ENCODE results near the gene MTA3. TPM values are rescaled to one million over a fixed set of nuclear protein-coding genes. Genes with fewer than 3 reads are reported as not detected.

Gene MTA3
- total and polyA plus RNA-seq, 2 donors (not counting 1 experiment from before 2014, with no cell fraction given), result 31.0 to 47.7 TPM

DNA sequence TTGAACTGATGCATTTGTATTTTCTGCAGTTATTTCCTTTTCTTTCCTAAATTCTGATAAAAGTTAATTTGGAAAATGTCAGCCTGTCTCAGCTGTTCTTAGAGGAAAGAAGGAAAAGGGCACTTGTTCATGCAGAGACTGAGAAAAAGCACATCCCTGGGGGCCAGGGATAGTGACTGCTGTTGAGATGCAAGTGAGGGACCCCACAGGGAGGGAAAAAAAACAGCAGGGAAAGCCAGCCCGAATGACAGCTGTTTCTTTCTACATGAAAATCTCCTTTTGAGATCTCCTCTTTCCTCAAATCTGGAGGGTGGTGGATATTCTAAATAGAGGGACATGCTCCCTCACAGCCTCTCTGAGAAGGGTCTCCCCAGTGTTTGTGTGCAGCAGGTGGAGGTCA is 14.0 kb upstream of the MTA3 start:
- Histone ChIP-seq H2AFZ (ENCODE audit: low read length) (no peak overlapping the region), H3K9ac (ENCODE audit: insufficient read depth, low read length) (no peak overlapping the region), H3K27me3 (ENCODE audit: control insufficient read depth, insufficient read depth, low read length) (no peaks in the 10 kb centered on the region), H3K4me3 (replicated peaks in 1 of 4; ENCODE audit: control extremely low read depth in 1 of 4, insufficient read depth in 1 of 4, low read depth in 3 of 4, low read length in 4 of 4) (no peak overlapping the region), H4K20me1 (ENCODE audit: control insufficient read depth, extremely low read depth, insufficient read depth, low read length) (no peaks in the 10 kb centered on the region), H3K4me2 (ENCODE audit: extremely low read depth, insufficient read depth, low read length) (no peak overlapping the region), H3K79me2 (ENCODE audit: control insufficient read depth, insufficient read depth, low read length) (no peaks in the 10 kb centered on the region), H3K27ac (ENCODE audit: insufficient read depth, low read length) (no peak overlapping the region), H3K9me3 (ENCODE audit: control insufficient read depth, insufficient read depth, low read depth, low read length) (no peaks in the 10 kb centered on the region), H3K4me1 (ENCODE audit: control insufficient read depth, extremely low read depth, insufficient read depth, low read length) (no peaks in the 10 kb centered on the region), H3K36me3 (ENCODE audit: control insufficient read depth, insufficient read depth, low read length) (no peaks in the 10 kb centered on the region)
- no peak for TF ChIP-seq EZH2 (IDR thresholded peaks at IDR 0.05; ENCODE audit: low read length, missing control alignments)
- no peak for TF ChIP-seq CTCF (conservative IDR thresholded peaks at IDR 0.05 in 1 of 2, IDR thresholded peaks at IDR 0.05 in 1 of 2; ENCODE audit: low read depth in 1 of 2, low read length in 2 of 2)
- no peak for DNase-seq (ENCODE audit: low read depth in 2 of 2)

DNA sequence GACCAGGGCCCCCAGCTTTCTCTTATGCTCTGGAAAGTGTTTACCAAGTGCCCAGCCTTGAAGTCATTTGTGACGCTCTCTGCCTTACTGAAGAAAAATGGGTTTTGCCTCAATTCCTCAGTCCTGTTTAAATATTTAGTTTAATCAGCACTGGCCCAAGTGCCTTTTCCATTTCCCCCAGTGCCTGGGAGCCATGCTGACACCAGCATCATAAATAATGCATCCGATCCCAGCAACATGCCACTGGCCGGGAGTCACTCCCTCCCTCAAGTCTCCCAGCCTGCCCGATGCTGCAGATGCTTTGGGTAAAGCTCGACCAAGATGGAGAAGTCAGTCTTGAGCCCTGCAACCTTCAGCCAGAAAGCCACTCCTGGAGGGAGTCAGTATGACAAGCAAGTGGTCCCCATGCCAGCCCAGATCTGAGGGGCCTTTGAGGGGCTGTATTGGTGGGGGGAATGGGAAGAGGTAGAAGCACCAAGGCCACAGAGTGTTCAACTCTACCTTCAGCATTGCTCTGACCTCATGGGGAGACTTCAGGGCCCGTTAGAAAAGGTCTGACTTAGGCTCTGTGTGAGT is 12.0 kb upstream of the MTA3 start:
- no peak for DNase-seq (ENCODE audit: low read depth in 2 of 2)
- H3K4me1 ChIP-seq (ENCODE audit: control insufficient read depth, extremely low read depth, insufficient read depth, low read length), result no peaks in the 10 kb centered on the region
- no peak overlapping the region for H3K4me3 ChIP-seq (replicated peaks in 1 of 4; ENCODE audit: control extremely low read depth in 1 of 4, insufficient read depth in 1 of 4, low read depth in 3 of 4, low read length in 4 of 4)
- no peaks in the 10 kb centered on the region for H4K20me1 ChIP-seq (ENCODE audit: control insufficient read depth, extremely low read depth, insufficient read depth, low read length)
- H3K27me3 ChIP-seq (ENCODE audit: control insufficient read depth, insufficient read depth, low read length), result no peaks in the 10 kb centered on the region
- no peaks in the 10 kb centered on the region for H3K9me3 ChIP-seq (ENCODE audit: control insufficient read depth, insufficient read depth, low read depth, low read length)
- H3K27ac ChIP-seq (ENCODE audit: insufficient read depth, low read length), result no peak overlapping the region
- no peaks in the 10 kb centered on the region for H3K36me3 ChIP-seq (ENCODE audit: control insufficient read depth, insufficient read depth, low read length)
- H2AFZ ChIP-seq (ENCODE audit: low read length), result no peak overlapping the region
- no peak for TF ChIP-seq EZH2 (IDR thresholded peaks at IDR 0.05; ENCODE audit: low read length, missing control alignments)
- H3K79me2 ChIP-seq (ENCODE audit: control insufficient read depth, insufficient read depth, low read length), result no peaks in the 10 kb centered on the region
- H3K4me2 ChIP-seq (ENCODE audit: extremely low read depth, insufficient read depth, low read length), result no peak overlapping the region
- H3K9ac ChIP-seq (ENCODE audit: insufficient read depth, low read length), result no peak overlapping the region

GRCh38 chr2:42557306-42557705 is 11.1 kb upstream of the MTA3 start:
- TF ChIP-seq CTCF (conservative IDR thresholded peaks at IDR 0.05 in 1 of 2, IDR thresholded peaks at IDR 0.05 in 1 of 2; ENCODE audit: low read depth in 1 of 2, low read length in 2 of 2) (no peak), EZH2 (IDR thresholded peaks at IDR 0.05; ENCODE audit: low read length, missing control alignments) (no peak)
- H3K27me3 ChIP-seq (ENCODE audit: control insufficient read depth, insufficient read depth, low read length), result no peaks in the 10 kb centered on the region
- H4K20me1 ChIP-seq (ENCODE audit: control insufficient read depth, extremely low read depth, insufficient read depth, low read length), result no peaks in the 10 kb centered on the region
- no peaks in the 10 kb centered on the region for H3K79me2 ChIP-seq (ENCODE audit: control insufficient read depth, insufficient read depth, low read length)
- H3K4me1 ChIP-seq (ENCODE audit: control insufficient read depth, extremely low read depth, insufficient read depth, low read length), result no peaks in the 10 kb centered on the region
- DNase-seq (ENCODE audit: low read depth in 2 of 2), result no peak
- no peak overlapping the region for H3K4me3 ChIP-seq (replicated peaks in 1 of 4; ENCODE audit: control extremely low read depth in 1 of 4, insufficient read depth in 1 of 4, low read depth in 3 of 4, low read length in 4 of 4)
- no peak overlapping the region for H3K4me2 ChIP-seq (ENCODE audit: extremely low read depth, insufficient read depth, low read length)
- H3K9me3 ChIP-seq (ENCODE audit: control insufficient read depth, insufficient read depth, low read depth, low read length), result no peaks in the 10 kb centered on the region
- no peaks in the 10 kb centered on the region for H3K36me3 ChIP-seq (ENCODE audit: control insufficient read depth, insufficient read depth, low read length)
- H3K9ac ChIP-seq (ENCODE audit: insufficient read depth, low read length), result no peak overlapping the region
- no peak overlapping the region for H2AFZ ChIP-seq (ENCODE audit: low read length)
- H3K27ac ChIP-seq (ENCODE audit: insufficient read depth, low read length), result no peak overlapping the region

Data from fibroblast of lung (primary cell).